NCI-H2171 (cell line): ENCODE results near the gene ZNF536.
"Not testable (repeated sequence)": the region's sequence is repeated elsewhere in the genome, so short reads cannot be mapped to it uniquely, and the experiment has no call there.

Experiments
- DNase-seq: peaks from one replicate; lab custom pipeline; 2025; lab: John Stamatoyannopoulos, UW

The ZNF536 gene

DNA sequence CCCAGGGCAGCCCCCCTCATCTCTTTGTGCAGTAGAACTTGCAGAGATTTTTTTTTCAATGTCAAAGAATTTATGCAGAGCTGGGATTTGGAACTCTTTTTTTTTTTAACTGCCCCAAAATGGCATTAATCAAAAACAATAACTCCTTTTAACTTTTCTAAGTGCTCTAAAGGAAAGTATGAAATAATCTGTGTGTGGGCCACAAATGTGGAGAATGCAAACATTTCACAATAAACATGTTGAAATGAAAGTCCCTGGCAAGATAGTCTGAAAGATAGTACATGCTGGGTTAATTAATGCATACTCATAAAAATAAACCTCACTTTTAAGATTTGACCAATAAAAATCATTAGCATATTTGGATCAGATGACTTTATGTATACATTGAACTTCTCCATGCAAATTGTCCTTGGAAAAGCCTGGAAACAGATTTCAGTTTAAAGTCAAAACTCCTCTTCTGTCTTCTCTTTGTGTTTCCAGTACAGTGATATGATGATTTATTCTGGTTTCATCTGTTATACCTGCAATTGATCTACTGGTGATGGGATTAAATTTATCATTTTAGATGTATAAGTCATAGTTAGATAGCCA is 30.5 kb upstream of the ZNF536 start:
- DNase-seq: no peak

DNA sequence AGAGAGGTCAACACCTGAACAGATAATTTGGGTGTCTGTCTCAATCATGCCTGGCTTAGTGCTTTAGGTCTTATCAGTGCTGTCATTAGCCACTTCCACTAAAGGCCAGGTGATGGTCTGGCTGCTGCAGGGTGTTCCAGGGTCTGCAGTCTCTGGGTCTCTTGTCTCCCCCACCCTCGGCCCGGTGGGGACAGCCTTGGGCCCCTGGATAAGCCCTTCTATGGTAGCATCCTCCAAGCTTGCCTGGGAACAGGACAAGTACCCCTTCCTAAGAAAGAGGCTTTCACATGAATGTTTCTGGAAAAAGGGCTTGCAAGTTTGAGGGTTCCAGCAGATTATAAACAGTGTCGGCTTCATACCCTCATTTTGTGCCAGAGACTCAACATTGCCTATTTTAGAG is 29.3 kb upstream of the ZNF536 start:
- no peak for DNase-seq

DNA sequence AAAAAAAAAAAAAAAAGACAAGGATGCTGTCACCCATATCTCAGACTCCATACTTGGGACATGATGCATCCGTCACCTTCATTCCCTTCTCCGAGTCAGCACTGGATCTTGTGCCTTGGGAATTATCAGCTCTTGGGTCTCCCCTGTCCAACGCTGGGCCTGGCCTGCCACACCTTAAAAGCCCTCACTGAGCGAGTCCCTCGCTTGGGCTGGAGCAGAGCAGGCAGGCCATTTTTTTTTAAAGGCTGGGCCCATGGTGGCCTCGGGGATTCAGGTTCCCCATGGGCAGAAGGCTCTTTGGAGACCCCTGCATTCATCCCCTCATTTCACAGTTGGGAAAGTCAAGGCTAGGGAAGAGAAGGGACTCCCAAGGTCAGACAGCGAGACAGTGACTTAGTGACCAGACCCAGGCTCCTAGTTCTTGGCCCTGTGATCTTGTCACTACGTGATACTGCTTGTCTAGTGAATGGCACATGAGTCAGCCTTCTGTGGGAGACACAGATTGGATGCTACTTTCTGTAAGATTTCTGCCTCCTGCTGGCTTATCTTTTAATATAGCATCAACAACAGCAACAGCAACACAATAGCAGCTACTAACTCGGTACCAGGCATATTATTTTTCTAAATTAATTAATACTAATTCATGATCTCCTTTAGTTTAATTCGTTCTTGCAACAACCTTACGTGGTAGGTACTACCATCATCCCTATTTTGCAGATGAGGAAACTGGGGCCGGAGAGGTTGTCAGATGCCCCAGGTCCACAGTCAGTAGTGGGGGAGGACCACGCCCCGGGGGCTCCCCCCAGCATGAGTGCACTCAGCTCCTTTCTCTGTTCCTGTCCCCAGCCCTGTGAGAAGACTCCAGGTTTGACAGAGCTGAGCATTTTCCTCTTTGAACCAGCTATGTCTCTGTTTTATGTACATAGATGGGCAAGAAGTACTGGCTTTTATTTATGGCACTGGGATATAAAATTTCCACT is 27.4 kb upstream of the ZNF536 start:
- DNase-seq: no peak

DNA sequence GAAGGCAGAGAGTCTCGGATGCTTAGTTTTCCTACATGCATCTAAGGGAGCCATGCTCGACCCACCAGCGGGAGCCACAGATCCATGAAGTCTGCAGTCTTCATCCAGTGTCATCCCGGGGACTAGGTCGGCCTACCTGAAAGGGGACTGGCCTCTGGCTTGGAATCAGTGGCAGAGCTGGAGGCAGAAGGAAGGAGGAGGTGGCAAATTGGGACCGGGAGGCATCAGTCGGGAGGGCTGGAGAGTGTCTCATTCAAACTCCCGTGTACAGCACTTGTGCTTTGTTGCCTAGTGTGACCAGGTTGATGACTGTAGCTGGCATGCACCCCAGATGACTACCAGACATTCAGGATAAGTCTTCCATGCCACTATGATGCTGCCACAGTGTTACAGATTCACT is 26.5 kb upstream of the ZNF536 start:
- no peak for DNase-seq

DNA sequence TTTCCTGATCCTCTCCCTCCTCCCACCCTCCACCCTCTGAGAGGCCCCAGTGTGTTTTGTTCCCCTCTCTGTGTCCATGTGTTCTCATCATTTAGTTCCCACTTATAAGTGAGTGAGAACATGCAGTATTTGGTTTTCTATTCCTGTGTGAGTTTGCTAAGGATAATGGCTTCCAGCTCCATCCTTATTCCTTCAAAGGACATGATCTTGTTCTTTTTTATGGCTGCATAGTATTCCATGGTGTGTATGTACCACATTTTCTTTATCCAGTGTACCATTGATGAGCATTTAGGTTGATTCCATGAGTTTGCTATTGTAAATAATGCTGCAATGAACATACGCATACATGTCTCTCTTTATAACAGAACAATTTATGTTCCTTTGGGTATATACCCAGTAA is 25.7 kb upstream of the ZNF536 start:
- not testable (repeated sequence) for DNase-seq

DNA sequence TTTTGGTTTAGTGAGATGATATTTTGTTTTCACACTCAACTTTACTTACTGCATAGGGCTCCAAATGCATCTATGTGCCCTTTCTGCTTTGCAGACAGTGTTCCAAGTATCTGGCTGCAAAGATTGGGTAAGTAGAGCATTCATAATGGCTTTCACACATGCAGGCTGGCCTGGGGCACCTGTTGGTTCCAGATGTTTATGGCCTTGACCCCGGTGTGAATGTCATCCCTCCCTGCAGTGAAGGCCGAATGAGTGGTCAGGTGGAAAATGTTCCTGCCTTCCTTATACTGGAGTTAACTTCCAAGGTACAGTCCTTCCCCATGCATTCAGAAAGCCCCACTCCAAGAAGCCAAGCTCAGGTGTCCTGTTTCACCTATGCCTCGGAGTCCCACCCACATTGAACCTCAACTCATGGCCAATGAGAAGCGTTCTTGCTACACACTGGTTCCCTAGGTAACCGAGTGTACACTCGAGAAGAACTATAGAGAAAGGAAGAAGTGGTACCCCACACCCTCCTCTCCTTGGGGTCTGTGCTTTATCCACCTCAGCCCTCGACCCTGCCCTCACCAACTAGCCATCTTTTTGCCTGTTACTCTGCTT is 23.0 kb upstream of the ZNF536 start:
- no peak for DNase-seq

DNA sequence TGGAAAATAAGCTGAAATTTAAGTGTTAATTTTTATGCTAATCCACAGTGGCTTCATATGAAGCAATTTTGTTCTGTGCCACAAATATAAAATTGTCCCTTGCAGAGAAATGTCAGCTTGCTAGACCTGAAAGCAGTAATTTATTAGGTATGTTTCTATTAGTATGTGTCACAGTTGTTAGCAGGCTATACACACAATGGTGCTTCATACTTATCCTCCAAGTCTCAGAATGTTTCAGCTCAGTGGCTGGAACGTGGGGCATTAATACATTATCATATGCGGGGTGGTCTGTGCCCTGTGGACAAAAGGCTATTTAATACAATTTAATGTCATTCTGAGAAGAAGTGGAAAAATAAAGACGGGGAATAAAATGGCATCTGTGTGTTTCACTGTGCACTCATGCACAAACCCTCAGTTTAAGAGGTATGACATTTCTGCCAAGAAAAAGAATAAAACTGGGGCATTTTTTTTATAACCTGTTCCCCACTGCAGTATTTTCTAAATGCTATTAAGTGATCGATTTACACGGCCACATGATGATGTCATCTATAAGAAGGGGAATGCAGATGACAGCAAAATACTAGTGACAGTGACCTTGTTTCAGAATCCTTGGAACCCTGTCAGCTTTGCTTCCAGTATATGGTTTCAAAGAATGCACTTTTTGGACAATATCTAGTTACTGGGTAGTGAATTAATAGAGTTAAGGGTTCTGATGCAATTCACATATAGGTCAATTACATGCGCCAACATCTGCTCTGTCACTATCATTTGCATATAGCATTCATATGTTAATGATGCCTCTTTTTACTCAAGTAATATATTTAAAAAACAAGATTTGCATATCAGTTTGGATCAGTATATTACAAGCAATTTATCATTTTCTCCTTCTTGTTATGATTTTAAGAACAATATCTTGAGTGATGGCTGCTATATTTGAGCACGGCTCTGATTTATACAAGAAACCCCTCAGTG is 21.2 kb upstream of the ZNF536 start:
- DNase-seq: no peak

DNA sequence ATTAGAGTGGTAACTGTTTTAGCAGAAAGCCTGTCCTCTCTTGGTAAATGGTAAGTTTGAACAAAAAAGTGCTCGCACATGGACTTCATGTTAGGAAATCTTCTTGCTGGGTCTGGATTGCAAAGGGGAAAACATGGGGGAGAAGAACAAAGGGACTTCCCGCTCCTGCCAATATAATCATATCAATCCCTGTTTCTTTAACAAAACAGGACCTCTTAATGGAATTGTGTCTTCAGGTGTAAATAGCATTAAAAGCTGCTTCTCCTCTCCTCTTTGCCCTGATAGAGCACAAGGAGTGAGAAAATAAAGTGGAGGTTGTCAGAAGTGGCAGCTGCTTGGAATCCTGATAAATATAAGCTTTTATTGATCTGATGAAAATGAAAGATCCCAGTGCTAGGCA is 20.4 kb upstream of the ZNF536 start:
- DNase-seq: no peak

DNA sequence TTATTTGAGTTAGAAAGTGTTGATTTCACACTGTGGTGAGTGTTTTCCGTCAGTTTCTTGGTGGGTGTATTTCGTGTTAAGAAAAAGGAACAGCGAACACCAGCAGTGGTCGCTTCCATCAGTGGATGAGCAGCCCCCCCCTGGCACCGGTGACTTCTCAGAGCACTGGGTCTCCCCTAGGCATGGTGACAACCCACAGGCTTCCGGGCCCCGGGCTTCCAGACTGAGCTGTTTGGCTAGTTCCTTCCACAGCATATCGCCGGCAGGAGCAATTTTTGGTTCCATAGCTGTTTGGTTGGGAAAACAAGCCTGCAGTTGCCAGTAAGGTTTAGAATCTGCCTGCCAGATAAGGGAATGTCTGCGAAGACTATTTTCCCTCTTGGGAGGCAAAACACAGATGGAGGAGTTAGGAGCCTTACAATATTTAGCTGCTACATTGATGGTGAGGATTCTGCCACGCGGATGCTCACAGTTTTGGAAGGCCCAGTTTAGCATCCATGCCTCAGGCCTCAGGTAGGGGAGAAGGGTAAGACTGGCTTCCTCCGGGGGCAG is 18.7 kb upstream of the ZNF536 start:
- no peak for DNase-seq

DNA sequence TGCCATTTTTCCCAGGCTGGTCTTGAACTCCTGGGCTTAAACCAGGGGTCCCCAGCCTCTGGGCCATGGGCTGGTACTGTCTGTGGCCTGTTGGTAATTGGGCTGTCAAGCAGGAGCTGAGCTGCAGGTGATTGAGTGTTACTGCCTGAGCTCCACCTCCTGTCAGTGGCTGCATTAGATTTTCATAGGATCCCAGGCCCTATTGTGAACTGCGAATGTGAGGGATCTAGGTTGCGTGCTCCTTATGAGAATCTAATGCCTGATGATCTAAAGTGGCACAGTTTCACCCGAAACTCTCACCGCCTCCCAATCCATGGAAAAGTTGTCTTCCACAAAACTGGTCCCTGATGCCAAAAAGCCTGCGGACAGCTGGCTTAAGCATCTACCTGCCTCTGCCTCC is 16.6 kb upstream of the ZNF536 start:
- no peak for DNase-seq

DNA sequence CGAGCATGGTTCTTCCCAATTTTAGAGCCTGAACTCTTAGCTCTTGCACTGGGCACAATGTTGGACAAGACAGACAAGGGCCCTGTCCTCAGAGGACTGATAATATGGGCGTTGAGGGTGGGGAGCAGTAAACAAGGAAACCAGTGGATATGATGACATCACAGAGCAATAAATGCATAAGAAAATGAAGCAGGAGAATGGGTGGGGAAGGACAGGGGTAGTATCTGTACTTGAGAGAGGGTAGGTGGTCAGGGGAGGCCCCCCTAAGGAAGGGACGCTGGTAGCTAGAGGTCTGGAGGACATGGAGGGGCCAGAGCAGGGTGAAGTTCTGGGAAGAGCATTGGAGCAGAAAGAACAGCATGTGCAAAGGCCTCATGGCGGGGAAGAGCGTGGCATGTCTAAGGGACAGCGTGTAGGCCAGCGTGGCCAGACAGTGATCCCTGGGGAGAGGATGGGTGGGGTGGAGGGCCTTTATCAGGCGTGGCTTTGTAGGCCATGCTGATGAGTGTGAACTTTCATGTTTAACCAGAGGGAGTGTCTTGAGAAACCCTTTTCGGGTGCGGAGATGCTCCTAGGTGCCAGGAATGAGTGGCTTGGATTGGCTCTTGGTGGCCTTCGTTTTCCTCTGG is 15.1 kb upstream of the ZNF536 start:
- no peak for DNase-seq

DNA sequence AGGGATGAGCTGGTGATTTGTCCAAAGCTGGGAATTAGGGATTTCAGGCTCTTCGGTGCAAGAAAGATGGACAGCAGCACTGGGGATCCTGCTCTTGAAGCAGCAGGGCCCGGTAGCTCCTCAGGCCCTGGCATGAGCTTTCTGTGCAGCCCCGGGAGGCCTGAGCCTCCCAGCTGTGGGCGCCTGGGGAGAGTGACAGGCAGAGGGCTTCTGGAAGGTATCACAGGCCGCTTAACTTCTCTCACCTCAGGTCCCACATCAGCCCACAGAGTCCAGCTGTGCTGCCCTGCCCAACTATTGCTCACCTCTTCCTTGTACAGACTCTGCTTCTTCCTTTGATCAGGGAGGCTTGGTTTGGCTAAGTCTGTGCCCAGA is 14.6 kb upstream of the ZNF536 start:
- DNase-seq: no peak

DNA sequence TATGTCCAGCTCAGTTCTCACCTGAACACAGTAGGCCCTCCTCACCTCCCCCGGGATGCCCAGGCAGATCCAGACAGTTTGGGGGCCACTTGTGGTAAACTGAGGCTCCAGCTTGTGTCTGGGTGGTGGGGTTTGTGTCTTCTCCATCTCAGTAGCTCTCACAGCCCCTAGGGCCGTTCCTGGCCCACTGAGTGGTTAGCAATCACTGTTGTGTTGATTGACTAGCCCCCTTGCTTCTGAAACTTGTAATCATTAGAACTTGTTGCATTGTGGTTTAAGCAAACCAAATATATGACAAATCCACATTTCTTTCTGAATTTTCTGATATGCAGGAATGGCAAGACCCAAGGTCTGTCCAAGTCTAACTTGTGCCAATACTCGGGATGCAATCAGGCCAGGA is 13.9 kb upstream of the ZNF536 start:
- DNase-seq: no peak

DNA sequence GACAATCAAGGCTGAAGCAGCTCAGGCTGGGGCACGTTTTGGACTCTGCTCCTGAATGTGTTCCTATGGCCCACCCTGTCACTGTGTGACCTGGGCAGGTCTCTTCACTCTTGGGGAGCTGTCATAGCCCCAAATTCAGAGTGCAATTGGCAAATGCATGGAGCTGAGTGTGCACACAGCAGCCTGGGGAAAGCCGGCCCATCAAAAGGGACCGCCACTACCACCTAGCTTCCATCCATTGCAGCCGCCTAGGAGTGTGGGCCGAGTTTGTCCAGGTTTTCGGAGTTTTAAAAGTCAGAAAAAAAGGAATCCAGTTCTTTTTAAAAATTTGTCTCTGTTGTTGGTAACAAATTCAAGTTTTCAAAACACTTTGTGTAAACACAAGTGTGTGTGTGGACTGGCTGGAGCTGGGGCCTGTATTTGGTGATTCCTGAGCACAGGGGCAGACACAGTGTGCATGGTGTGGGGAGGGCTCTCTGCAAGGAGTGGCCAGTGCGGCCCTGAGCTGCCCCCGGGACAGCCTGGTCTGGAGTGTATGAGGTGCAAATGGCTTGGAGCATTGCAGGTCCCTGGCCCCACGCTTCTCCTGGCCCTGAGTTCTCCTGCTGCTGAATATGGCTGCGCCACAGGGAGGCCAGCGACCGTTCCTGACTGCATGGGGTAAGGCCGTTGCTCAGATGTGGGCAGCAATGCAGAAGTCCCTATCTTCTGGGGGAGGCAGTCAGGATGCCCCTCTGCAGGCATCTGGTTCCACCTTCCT is 13.2 kb upstream of the ZNF536 start:
- DNase-seq: no peak

DNA sequence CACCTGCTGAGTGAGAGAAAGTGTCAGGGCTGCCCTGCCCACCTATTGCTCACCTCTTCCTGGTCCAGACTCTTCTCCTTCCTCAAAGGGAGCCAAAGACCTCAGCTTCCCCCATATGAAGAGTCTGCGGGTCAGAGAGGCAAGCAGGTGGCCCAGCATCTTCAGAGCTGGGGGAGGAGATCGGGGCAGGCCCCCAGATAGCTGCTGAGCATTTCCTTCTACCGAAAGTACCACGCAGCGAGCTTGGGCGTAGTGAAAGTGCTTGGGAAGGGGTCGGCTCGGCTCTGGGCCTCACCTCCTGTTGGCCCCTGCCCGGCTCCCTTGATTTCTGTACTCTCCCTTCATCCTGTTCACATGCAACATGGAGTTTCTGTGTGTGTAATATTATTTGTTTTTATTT is 12.2 kb upstream of the ZNF536 start:
- no peak for DNase-seq

DNA sequence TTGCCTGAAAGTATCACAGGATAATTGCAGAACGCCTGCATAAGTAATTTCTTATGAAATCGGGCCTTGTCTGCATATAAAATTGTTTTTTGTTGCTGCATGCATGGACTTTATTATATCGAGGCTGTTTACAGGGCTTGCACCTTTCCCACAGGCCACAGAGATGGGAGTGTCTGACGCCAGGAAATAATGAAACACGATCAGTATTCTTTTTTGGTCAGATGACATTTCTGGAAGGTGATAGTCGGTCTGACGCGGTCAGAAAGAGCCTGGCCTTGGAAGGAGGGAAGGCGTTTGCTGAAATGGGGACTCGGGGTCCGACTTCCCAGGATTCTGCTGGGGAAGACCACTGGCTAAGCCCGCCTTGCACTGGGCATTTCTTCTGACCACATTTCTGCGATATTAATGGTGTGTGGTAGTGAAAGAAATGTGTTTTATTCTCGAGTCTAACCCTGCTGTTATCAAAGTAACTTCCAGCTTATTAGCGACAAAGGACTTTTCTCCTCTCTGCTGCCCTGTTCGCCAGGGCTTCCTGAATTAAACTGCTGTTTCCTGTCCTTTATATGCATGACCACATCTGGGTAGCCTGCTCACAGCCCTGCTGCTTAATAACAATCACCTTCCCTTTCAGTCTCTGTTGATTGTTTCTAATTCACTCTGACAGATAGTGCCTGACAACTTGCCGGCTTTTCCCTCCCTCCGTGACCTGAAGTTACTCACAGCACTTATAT is 11.6 kb upstream of the ZNF536 start:
- DNase-seq: no peak

DNA sequence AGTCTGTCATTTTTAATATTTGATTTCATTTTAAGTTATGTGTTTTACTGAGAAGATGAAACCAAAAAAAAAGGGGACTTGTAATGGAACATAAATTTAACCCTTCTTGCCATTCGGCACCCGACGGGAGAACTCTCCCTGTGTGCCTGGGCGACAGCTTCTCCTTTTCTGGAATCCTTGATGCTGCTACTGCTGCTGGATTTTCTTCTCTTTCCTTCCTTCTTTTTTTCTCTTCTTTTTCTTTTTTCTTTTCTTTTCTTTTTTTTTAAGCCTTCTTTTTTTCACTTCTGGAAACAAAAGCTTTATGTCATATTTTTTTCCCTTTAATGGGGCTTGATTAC is 11.1 kb upstream of the ZNF536 start:
- DNase-seq: no peak

DNA sequence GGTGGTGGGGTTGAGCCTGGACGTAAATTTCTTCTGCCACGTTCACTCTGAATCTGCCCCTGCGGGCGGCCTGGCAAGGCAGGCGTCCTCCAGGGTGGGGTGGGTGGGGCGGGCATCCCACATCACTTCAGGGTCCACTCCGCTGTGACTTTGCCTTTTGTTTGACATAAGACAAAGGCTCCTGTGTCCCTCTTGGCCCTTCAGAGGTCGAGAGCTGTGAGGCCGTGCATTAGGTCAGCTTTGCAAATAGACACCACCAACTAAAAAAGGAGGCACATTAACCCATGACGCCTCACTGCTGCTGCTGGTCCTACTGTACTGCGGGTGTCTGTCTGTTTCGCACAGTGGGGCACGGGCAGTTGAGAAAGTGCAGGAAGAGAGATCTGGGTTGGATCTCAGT is 10.5 kb upstream of the ZNF536 start:
- no peak for DNase-seq

DNA sequence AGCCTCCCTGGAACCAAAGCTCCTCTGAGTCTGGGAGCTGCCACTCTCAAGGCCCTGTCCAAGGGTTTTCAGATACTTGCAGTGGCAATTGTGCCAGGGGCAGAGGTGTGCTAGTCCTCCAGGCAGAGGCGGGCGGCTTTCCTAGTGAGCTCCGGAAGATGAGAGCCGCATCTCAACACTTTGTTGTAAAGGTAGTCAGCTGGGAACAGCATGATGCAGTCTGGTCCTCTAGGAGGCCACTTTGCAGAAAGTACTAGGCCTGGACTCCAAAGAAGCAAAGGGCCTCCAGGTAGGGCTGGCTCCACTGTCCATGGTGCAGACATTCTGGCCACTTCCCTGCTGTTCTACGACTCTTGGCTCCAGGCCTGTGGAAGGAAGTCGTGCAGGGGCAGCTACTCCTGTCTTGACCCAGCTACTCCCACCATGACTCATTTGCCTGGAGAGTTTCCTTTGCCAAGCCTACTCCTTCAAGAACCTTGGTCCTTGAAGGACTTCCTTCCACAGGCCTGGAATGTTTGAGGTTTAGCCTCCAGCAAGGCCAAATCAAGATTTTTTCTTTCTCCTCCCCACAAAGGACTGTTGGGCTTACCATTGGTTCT is 9.9 kb upstream of the ZNF536 start:
- DNase-seq: no peak

DNA sequence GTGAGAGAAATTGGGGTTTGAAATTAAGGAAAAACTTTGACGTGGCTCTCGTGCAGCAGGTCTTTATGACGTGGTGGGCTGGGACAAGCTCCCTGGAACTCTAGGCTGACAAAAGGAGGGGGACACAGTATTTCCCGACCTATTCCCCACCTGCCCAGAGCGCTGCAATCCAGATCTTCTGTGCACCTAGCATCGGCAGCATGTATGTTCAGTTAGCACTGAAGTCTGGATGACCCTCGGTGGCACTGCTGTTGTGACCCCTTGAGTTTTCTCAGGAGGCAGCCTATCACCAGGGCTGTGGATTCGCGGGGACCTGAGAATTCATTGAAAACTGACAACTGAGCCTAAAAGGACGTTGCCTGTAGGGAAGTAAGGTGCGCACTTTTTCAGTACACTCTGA is 9.1 kb upstream of the ZNF536 start:
- DNase-seq: no peak
